Limb (tissue), 2 donors: ENCODE data around the gene RETN.

Experiments used
- DNase-seq, 2 donors: peaks; one replicate each; pipeline ENCODE4 v3.0.0-alpha.2; 2016; ENCODE audit errors: extremely low spot score in 2 of 2

The RETN gene

GRCh38 chr19:7705387-7706187 is 36.7 kb downstream of the RETN start:
- DNase-seq, result no peak

DNA sequence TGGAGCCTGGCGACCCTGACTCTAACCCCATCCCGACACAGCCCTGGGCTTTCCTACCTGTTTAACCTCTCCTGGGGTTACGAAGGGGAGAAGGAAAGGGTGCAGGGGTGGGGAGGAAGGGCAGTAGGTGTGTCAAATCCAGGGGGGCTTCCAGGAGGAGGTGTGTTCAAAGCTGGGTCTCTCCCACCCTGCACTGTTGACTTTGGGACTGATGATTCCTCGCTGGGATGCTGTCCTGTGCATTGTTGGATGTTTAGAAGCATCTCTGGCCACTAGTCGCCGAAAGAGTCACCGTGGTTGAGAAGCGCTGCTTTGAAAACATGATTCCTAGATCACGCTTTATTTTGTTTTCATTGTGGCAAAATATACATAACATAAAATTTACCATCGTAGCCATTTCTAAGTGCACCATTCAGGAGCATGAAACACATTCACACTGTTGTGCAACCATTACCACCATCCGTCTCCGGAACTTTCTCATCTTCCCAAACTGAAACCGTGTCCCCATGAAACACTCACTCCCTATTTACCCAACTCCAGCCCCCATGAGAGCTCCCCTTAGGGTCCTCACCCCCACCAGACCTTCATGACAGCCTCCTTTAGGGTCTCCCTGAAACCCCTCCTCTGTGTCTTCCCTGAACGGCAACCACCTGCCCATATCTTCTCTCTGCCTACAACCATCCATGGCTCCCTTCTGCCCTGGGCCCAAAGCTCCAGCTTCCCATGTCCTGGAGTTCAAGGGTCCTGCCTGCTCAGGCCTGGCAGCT is 37.5 kb downstream of the RETN start:
- DNase-seq, result no peak

DNA sequence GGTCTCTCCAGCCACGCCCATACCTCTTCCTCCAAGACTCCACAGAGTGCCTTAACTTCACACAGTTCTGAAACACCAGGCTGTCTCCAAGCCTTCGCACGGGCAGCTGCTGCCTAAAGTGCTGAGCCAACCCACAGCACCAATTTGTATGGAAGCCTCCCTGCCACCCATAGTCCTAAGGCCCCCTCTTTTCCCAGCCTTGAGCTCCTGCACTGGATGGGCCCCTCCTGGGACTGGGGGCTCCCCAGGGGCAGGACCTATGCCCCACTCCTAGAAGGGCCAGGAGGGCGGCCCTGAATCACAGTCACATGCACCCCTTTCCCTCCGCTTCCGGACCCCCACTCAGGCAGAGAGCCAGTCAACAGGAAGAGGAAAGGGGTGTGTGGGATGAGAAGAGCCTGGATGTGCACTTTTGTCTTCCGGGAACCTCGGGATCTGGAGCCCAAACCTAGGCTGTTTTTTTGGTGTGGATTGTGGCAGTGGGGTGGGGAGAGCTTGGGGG is 38.2 kb downstream of the RETN start:
- no peak for DNase-seq

DNA sequence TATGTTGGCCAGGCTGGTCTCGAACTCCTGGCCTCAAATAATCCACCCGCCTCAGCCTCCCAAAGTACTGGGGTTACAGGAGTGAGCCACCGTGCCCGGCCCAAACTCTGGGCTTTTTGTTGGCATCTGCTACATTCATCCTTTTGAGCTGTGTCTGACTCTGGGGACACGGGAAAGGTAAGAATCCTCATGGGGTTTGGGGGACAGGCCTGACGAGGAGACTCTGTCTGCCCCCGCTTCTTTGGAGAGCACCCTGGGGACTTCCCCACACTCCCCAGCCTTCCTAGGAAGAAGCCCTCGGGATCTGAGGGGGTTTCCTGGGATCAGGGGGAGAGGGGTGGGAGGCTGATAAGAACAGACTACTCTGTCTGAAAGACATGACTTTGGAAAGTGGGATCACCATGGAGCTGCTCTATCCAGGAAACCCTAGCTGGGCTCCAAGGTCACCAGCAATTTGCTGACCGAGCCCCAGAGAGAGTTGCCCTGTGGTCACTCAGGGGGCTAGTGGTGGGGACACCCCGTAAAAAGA is 41.1 kb downstream of the RETN start:
- no peak for DNase-seq

- no peak for DNase-seq
Measured at GRCh38 chr19:7710616-7711015, 41.8 kb downstream of the RETN start.

DNA sequence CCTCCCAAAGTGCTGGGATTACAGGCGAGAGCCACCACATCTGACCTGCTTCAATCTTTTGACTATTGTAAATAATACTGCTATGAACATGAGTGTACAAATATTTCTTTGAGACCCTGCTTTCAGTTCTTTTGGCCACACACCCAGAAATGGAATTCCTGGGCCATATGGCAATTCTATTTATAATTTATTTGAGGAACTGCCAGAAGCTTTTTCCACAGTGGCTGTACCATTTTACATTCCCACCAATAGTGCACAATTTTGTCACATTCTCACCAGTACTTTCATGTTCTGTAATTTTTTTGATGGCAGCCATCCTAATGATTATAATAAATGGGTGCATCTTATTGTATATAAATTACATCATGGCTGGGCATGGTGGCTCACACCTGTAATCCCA is 46.8 kb downstream of the RETN start:
- DNase-seq, result no peak

DNA sequence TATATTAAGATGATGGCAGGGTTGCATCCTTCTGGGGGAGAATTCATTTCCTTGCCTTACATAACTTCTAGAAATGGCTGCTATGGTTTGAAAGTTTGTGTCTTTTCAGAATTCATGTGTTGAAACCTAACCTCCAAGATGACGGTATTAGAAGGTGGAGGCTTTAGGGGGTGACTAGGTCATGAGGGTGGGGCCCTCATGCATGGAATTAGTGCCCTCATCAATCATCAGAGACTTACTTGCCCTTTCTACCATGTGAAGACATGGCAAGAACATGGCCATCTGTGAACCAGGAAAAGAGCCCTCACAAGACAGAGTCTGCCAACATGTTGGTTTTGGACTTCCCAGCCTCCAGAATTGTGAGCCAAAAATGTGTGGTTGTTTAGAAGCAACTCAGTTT is 47.9 kb downstream of the RETN start:
- no peak for DNase-seq

DNA sequence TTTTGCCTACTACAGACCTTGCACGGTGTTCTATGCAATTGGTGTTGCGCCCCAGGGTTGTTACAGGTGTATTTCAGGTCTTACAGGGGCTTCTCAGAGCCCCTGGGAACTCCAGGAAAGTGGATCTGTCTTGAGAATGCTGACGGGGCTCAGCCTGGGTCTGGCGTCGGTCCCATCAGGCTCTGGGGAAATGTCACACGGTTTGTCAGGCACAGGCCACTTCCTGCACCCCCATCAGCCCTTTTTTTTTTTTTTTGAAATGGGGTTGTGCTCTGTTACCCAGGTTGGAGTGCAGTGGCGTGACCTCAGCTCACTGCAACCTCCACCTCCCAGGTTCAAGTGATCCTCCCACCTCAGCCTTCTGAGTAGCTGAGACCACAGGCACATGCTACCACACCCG is 49.8 kb downstream of the RETN start:
- DNase-seq, result no peak
